Measurements from ENCODE around the gene ARID4B.
"Not testable (repeated sequence)": the region's sequence is repeated elsewhere in the genome, so short reads cannot be mapped to it uniquely, and the experiment has no call there.

ARID4B gene

DNA sequence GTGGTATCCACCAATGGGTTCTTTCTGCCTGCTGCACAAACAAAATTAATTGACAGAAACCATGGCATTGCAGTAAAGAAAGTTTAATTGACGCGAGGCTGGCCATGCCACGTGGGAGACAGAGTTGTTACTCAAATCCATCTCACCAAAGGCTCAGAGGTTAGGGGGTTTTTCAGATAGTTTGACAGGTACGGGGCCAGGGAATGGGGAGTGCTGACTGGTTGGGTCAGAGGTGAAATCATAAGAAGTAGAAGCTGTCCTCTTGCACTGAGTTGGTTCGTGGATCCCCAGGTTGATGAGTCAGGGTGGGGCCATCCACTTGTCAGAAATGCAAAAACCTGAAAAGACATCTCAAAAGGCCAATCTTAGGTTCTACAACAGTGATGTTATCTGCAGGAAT lies 38.3 kb upstream of the ARID4B start:
- Mint-ChIP-seq H3K27me3 (ENCODE audit: low read depth) (no peaks in the 10 kb centered on the region), H3K27ac (peak overlapping the region in 2 of 3 experiments; percentile 49 to 51), H3K36me3 (ENCODE audit: low read depth) (peaks cover 8% of the 10 kb centered on the region), H3K4me3 (peak overlapping the region; percentile 82 to 97 (median 84)), H3K4me1 (peaks cover 30% of the 10 kb centered on the region), H3K9me3 (no peaks in the 10 kb centered on the region)
- TF ChIP-seq, protein P1, sequence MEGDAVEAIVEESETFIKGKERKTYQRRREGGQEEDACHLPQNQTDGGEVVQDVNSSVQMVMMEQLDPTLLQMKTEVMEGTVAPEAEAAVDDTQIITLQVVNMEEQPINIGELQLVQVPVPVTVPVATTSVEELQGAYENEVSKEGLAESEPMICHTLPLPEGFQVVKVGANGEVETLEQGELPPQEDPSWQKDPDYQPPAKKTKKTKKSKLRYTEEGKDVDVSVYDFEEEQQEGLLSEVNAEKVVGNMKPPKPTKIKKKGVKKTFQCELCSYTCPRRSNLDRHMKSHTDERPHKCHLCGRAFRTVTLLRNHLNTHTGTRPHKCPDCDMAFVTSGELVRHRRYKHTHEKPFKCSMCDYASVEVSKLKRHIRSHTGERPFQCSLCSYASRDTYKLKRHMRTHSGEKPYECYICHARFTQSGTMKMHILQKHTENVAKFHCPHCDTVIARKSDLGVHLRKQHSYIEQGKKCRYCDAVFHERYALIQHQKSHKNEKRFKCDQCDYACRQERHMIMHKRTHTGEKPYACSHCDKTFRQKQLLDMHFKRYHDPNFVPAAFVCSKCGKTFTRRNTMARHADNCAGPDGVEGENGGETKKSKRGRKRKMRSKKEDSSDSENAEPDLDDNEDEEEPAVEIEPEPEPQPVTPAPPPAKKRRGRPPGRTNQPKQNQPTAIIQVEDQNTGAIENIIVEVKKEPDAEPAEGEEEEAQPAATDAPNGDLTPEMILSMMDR (IDR thresholded peaks at IDR 0.05; ENCODE audit: unreplicated experiment in 3 of 3), result no peak

- H3K27me3 Mint-ChIP-seq (ENCODE audit: low read depth); H3K9me3 Mint-ChIP-seq; H3K4me3 Mint-ChIP-seq; H3K27ac Mint-ChIP-seq; H3K36me3 Mint-ChIP-seq (ENCODE audit: low read depth): not testable (repeated sequence)
- peaks cover 26% of the 10 kb centered on the region for H3K4me1 Mint-ChIP-seq
These were observed 36.2 kb upstream of the ARID4B start for GRCh38 chr1:235364189-235364588.

- H3K27me3 Mint-ChIP-seq (ENCODE audit: low read depth), result peaks cover 3% of the 10 kb centered on the region
- peaks cover 6% of the 10 kb centered on the region for H3K4me1 Mint-ChIP-seq
- no peak overlapping the region for H3K4me3 Mint-ChIP-seq
- no peaks in the 10 kb centered on the region for H3K36me3 Mint-ChIP-seq (ENCODE audit: low read depth)
- H3K9me3 Mint-ChIP-seq, result no peaks in the 10 kb centered on the region
- TF ChIP-seq, protein P1 (IDR thresholded peaks at IDR 0.05; ENCODE audit: unreplicated experiment in 3 of 3), result no peak
- no peak overlapping the region for H3K27ac Mint-ChIP-seq
These were observed 30.9 kb upstream of the ARID4B start for GRCh38 chr1:235358899-235359298.

DNA sequence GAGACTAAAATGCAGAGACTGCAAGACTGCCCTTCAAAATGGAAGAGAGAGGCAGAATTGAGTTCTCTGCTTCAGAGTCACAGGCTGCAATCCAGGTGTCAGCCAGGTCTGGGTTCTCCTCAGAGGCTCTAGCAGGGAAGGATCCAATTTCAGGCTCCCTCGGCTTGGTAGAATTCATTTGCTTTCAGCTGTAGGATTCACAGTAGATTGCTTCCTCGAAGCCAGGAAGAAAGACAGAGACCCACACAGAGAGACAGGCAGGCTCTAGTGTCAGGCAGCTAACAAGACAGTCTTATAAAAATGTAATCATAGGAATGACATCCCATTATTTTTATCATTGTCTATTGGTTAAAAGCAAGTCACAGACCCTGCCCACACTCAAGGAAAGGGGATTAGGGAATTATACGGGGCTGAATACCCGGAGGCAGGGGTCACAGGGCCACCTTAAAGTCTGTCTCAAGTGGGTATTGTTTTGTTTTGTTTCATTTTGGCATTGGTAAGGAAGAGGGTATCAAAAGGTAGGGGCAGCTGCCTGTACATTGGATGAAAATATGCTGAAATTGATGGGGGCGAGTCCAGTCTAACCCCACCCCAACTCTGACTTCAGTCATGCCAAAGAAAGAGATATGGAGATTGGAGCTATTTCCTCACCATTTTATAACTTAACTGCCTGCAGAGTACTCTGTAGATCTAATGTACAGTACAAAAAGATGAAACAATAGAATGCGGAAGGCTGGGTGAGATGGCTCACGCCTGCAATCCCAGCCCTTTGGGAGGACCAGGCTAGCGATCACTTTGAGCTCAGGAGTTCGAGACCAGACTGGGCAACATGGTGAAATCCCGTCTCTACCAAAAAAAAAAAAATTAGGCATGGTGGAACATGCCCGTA lies 29.8 kb upstream of the ARID4B start:
- TF ChIP-seq, protein P1 (IDR thresholded peaks at IDR 0.05; ENCODE audit: unreplicated experiment in 3 of 3), result no peak
- peaks cover 6% of the 10 kb centered on the region for H3K4me1 Mint-ChIP-seq
- H3K36me3 Mint-ChIP-seq (ENCODE audit: low read depth), result no peaks in the 10 kb centered on the region
- H3K27me3 Mint-ChIP-seq (ENCODE audit: low read depth), result peaks cover 3% of the 10 kb centered on the region
- H3K9me3 Mint-ChIP-seq, result no peaks in the 10 kb centered on the region
- no peak overlapping the region for H3K4me3 Mint-ChIP-seq
- peak overlapping the region in 1 of 3 experiments; percentile 36 for H3K27ac Mint-ChIP-seq

DNA sequence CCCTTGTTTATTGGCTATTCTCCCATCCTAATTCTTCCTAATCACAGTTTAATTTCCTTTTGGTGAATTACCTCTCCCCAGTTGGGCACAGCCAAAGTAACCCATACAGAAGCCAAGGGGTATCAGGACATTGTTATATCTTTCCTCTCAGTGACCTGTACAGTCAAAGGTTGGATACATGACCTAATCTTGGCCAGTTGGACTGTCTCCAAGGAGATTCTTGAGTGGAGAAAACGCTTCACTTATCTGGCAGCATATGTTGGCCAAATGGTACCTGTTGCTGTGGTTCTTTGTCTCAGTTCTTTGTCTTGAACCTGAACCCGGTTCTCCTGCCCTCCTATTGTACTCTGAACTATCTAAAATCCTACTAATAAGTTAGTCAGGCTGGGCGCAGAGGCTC lies 23.9 kb upstream of the ARID4B start:
- TF ChIP-seq, protein P1 (IDR thresholded peaks at IDR 0.05; ENCODE audit: unreplicated experiment in 3 of 3), result no peak
- H3K4me3 Mint-ChIP-seq, result no peak overlapping the region
- no peaks in the 10 kb centered on the region for H3K9me3 Mint-ChIP-seq
- peaks cover under 1% of the 10 kb centered on the region for H3K36me3 Mint-ChIP-seq (ENCODE audit: low read depth)
- H3K4me1 Mint-ChIP-seq, result no peaks in the 10 kb centered on the region
- peaks cover 3% of the 10 kb centered on the region for H3K27me3 Mint-ChIP-seq (ENCODE audit: low read depth)
- H3K27ac Mint-ChIP-seq, result no peak overlapping the region

DNA sequence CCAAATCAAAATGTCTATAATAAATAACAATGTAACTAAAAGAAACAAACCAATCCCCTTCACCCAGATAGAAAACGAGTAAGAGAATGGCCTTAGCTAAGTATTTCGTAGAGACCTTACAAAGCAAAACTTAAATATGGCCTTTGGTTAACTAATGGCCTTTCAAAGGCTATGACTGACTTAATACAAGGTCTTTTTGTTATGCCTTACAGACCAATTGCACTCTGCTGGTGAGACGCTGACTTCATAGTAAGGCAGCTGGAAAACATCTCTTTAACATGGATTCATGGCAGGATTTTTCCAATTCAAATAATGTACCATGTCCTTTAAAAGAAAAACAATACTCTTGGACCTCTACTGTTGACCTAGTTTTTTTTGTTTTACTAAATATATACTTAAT lies 23.5 kb upstream of the ARID4B start:
- TF ChIP-seq, protein P1 (IDR thresholded peaks at IDR 0.05; ENCODE audit: unreplicated experiment in 3 of 3), result no peak
- Mint-ChIP-seq H3K9me3 (no peaks in the 10 kb centered on the region), H3K36me3 (ENCODE audit: low read depth) (peaks cover 5% of the 10 kb centered on the region), H3K27me3 (ENCODE audit: low read depth) (peaks cover 3% of the 10 kb centered on the region), H3K4me1 (no peaks in the 10 kb centered on the region), H3K27ac (no peak overlapping the region), H3K4me3 (no peak overlapping the region)

Data from nephron (organoid).